ENCODE data around the gene SLC35D2. TPM values are rescaled to one million over a fixed set of nuclear protein-coding genes. Genes with fewer than 3 reads are reported as not detected.

The SLC35D2 gene
- total and polyA plus RNA-seq, 3 experiments from 2014 or later, result 7.9 to 29.1 (median 8.3) TPM

DNA sequence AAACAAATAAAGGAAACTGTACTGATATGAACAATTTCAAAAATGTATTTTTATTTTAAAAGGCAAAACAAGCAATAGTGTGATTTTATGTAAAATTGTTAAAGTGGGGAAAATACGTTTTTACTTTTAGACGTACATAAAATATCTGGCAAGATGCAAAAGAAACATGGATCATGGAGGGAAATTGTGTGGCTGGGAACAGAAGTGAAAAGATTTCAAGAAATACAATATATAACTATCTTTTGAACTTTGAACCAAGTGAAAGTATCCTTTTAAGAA, 36.1 kb upstream of the SLC35D2 start:
- Mint-ChIP-seq H3K36me3 (peaks cover 0 to 10% (median 0%) of the 10 kb centered on the region in 3 donors), H3K9me3 (no peaks in the 10 kb centered on the region), H3K27ac (peak overlapping the region; percentile 69 to 96 (median 80)), H3K4me3 (peak overlapping the region; percentile 77 to 97 (median 91)), H3K4me1 (peaks cover 24 to 28% (median 26%) of the 10 kb centered on the region in 3 donors), H3K27me3 (peaks cover 0 to 3% of the 10 kb centered on the region in 2 donors)
- Histone ChIP-seq H3K36me3 (ENCODE audit: insufficient read depth, low read length) (no peaks in the 10 kb centered on the region), H3K4me3 (ENCODE audit: low read length) (no peak overlapping the region), H3K9me3 (ENCODE audit: low read length) (no peaks in the 10 kb centered on the region), H3K4me1 (ENCODE audit: insufficient read depth, low read length) (peaks cover 24% of the 10 kb centered on the region), H3K27ac (ENCODE audit: low read depth, low read length) (peak overlapping the region; percentile 86), H3K27me3 (ENCODE audit: insufficient read depth, low read length, poor library complexity, severe bottlenecking) (no peaks in the 10 kb centered on the region)
- DNase-seq, result no peak
- CTCF ChIA-PET, result interaction anchor here (1.3 to 2.2 kb wide), 3 partner anchors 22 to 32 kb away, joined by 4 to 5 read pairs (median 4); partner anchors contain the start of gene HABP4
- POLR2A ChIA-PET, result interaction anchor here (0.5 to 2.3 kb wide), 3 partner anchors 21 to 33 kb away, joined by 3 to 9 read pairs (median 6); partner anchors contain the start of gene HABP4

DNA sequence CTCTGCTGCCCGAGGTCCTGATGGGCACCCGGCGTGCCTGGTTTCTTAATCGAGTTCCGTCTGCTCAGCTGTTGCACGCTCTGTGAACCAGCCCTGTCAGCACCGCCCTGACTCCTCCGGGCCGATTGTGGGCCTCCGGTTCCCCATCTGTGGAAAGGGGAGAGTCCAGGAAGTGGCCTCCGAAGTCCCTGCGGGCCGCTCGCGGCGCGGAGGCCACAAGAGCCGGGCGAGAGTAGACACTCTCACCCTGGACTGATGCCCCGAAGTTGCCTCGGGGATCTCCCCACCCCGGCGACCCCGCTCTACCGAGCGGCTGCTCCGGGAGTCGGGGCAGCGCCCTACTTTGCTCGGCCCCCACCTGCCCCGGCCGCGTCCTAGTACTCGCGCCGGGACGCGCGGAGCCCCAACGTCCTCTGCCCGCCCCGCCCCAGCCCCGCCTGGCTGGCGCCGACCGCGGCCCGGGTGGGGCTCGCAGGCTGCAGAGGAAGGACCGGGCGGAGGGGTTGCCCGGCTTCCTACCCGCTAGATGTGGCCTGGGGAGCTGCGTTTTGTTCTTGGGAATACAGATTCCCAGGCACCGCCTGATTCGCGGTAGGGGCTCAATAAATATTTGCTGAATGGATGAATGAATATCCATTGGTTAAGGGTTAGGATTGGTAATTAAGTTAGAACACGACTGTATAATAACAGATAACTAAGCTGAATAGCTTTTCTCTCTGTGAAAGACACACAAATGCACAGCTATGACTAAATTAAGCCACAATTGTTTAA, 35.6 kb upstream of the SLC35D2 start:
- peak in 4 of 5 donors; percentile 40 to 67 (median 58) for DNase-seq
- H3K36me3 ChIP-seq (ENCODE audit: insufficient read depth, low read length), result no peaks in the 10 kb centered on the region
- H3K9me3 ChIP-seq (ENCODE audit: low read length), result no peaks in the 10 kb centered on the region
- H3K27ac Mint-ChIP-seq, result peak overlapping the region; percentile 87 to 96 (median 92)
- H3K27me3 Mint-ChIP-seq, result peaks cover 0 to 3% of the 10 kb centered on the region in 2 donors
- ChIA-PET CTCF (interaction anchor here (1.3 to 2.2 kb wide), 3 partner anchors 22 to 32 kb away, joined by 4 to 5 read pairs (median 4); partner anchors contain the start of gene HABP4), POLR2A (interaction anchor here (0.5 to 2.3 kb wide), 3 partner anchors 20 to 33 kb away, joined by 3 to 9 read pairs (median 6); partner anchors contain the start of gene HABP4)
- peak overlapping the region; percentile 86 for H3K27ac ChIP-seq (ENCODE audit: low read depth, low read length)
- no peaks in the 10 kb centered on the region for H3K9me3 Mint-ChIP-seq
- H3K4me1 ChIP-seq (ENCODE audit: insufficient read depth, low read length), result peaks cover 29% of the 10 kb centered on the region
- H3K4me1 Mint-ChIP-seq, result peaks cover 25 to 29% (median 28%) of the 10 kb centered on the region in 3 donors
- H3K4me3 ChIP-seq (ENCODE audit: low read length), result peak overlapping the region; percentile 80
- H3K4me3 Mint-ChIP-seq, result peak overlapping the region; percentile 90 to 97 (median 91)
- H3K36me3 Mint-ChIP-seq, result peaks cover 0 to 10% (median 0%) of the 10 kb centered on the region in 3 donors
- no peaks in the 10 kb centered on the region for H3K27me3 ChIP-seq (ENCODE audit: insufficient read depth, low read length, poor library complexity, severe bottlenecking)

DNA sequence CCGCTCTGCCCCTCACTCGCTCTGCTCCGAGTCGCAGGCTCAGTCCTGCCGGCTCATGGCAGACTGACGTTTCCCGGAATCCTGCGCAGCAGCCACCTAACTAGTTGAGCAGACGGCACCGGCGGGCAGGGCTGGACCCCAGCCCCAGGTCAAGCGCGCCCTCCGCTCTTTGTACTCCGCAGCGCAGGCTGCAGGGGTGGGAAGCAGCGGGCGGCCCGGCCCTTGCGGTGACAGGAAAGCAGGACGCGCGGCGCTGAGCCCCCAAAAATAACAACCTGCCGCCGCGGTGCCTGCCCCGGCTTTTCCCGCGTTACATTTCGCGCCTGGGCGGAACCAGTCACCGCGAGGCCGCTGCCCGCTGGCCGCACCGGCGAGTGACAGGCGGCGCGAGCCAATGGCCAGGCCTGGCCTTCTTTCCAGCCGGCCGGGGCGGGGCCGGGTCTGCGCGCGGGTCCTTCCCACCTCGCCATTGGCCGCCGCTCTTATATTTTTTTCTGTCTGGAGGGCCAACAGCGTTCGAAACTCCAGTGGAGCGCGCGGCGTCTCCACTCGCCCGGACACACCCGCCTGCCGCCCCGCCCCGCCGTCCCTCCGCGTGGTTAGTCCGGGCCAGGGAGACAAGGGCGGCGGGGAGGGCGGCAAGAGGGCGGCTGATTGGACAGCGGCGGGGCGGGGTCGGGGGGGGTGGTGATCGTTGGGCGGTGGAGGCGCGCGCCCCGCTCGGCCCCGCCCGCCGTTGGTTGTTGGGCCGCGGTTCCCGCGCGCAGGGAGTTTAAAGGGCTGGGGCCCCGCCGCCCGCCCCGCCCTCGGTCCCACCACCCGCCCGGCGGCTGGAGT, 34.8 kb upstream of the SLC35D2 start, which contains the start of gene ZNF367:
TSS of gene ZNF367 (minus strand) at position 288 of the 837 bp plus-strand sequence. CDS start 338 bp downstream, outside the sequence.
- Histone ChIP-seq H3K4me1 (ENCODE audit: insufficient read depth, low read length) (peaks cover 37% of the 10 kb centered on the region), H3K9me3 (ENCODE audit: low read length) (no peaks in the 10 kb centered on the region), H3K27ac (ENCODE audit: low read depth, low read length) (peak within 1 kb of the TSS; percentile 90), H3K36me3 (ENCODE audit: insufficient read depth, low read length) (no peaks in the 10 kb centered on the region), H3K27me3 (ENCODE audit: insufficient read depth, low read length, poor library complexity, severe bottlenecking) (no peaks in the 10 kb centered on the region), H3K4me3 (ENCODE audit: low read length) (peak within 1 kb of the TSS; percentile 80)
- peak; percentile 86 to 94 (median 91) for DNase-seq
- peaks cover 0 to 10% (median 0%) of the 10 kb centered on the region in 3 donors for H3K36me3 Mint-ChIP-seq
- peak within 1 kb of the TSS; percentile 92 to 99 (median 96) for H3K27ac Mint-ChIP-seq
- ChIA-PET CTCF (interaction anchor here (1.3 to 2.2 kb wide), 3 partner anchors 23 to 33 kb away, joined by 4 to 5 read pairs (median 4); partner anchors contain the start of gene HABP4), POLR2A (interaction anchor here (0.6 to 2.3 kb wide), 6 partner anchors 19 to 435 kb away, joined by 3 to 9 read pairs (median 4); partner anchors contain the start of gene HABP4)
- H3K27me3 Mint-ChIP-seq, result peaks cover 0 to under 1% of the 10 kb centered on the region in 2 donors
- peaks cover 33 to 37% (median 36%) of the 10 kb centered on the region in 3 donors for H3K4me1 Mint-ChIP-seq
- no peaks in the 10 kb centered on the region for H3K9me3 Mint-ChIP-seq
- peak within 1 kb of the TSS; percentile 90 to 97 (median 92) for H3K4me3 Mint-ChIP-seq

DNA sequence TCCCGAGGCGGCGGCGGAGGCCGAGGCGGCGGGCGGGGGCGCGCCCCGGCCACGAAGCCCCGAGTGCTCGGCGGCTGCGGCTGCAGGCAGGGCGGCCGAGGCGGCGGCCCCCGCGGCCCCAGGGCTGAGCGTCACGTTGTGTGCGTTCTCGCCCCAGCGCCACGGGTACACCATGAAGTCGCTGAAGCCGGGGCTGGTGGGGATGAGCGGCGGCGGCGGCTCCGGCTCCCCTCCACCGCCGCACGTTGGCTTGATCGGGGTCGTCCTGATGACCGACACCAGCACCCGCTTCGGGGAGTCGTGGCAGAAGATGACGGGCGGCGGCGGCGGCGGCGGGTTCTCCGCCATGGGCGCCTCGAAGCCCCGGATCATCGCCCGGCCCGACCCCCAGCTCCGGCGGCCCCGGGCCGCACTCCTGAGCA, 34.2 kb upstream of the SLC35D2 start:
- ChIA-PET POLR2A (interaction anchor here (0.6 to 2.3 kb wide), 6 partner anchors 18 to 436 kb away, joined by 3 to 9 read pairs (median 4); partner anchors contain the start of gene HABP4), CTCF (interaction anchor here (2.2 kb wide), 1 partner anchor 24 kb away, joined by 5 read pairs; no protein-coding TSS in a partner anchor)
- Histone ChIP-seq H3K27ac (ENCODE audit: low read depth, low read length) (peak overlapping the region; percentile 86), H3K4me3 (ENCODE audit: low read length) (peak overlapping the region; percentile 77), H3K9me3 (ENCODE audit: low read length) (no peaks in the 10 kb centered on the region), H3K4me1 (ENCODE audit: insufficient read depth, low read length) (peaks cover 43% of the 10 kb centered on the region), H3K27me3 (ENCODE audit: insufficient read depth, low read length, poor library complexity, severe bottlenecking) (no peaks in the 10 kb centered on the region), H3K36me3 (ENCODE audit: insufficient read depth, low read length) (no peaks in the 10 kb centered on the region)
- Mint-ChIP-seq H3K36me3 (peaks cover 0 to 10% (median 0%) of the 10 kb centered on the region in 3 donors), H3K27me3 (no peaks in the 10 kb centered on the region), H3K27ac (peak overlapping the region in 5 of 8 donors; percentile 81 to 96 (median 89)), H3K4me3 (peak overlapping the region; percentile 82 to 97 (median 90)), H3K4me1 (peaks cover 38 to 43% (median 42%) of the 10 kb centered on the region in 3 donors), H3K9me3 (no peaks in the 10 kb centered on the region)
- DNase-seq, result no peak

DNA sequence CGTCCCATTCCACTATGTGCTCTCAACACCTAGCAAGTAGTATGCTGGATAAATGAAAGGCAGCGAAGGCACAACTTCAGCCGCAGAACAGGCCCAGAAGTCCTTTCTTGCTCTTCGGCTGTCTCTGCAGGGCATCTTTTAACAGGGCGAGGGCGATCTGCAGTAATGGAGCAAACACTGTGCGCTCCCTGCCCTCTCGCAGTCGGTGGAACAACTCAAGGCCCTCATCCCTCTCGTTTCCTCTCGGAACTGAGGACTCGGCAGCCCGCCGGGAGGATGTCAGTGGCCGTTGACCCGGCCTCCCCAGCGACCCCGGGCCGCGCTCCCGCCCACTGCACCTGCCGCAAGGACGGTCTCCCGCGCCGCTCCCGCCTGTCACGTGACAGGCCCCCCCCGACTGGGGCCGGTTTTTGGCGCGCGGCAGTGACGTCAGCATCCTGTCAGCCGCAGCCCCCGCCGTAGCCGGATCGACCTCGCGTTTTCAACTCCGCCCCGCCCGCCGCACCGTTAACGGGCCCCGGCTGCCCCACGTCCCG, 33.6 kb upstream of the SLC35D2 start:
- Mint-ChIP-seq H3K9me3 (no peaks in the 10 kb centered on the region), H3K4me1 (peaks cover 42 to 48% (median 47%) of the 10 kb centered on the region in 3 donors)
- POLR2A ChIA-PET, result interaction anchor here (0.9 to 1.9 kb wide), 7 partner anchors 18 to 239 kb away, joined by 3 to 12 read pairs (median 4); partner anchors contain the start of gene HABP4

DNA sequence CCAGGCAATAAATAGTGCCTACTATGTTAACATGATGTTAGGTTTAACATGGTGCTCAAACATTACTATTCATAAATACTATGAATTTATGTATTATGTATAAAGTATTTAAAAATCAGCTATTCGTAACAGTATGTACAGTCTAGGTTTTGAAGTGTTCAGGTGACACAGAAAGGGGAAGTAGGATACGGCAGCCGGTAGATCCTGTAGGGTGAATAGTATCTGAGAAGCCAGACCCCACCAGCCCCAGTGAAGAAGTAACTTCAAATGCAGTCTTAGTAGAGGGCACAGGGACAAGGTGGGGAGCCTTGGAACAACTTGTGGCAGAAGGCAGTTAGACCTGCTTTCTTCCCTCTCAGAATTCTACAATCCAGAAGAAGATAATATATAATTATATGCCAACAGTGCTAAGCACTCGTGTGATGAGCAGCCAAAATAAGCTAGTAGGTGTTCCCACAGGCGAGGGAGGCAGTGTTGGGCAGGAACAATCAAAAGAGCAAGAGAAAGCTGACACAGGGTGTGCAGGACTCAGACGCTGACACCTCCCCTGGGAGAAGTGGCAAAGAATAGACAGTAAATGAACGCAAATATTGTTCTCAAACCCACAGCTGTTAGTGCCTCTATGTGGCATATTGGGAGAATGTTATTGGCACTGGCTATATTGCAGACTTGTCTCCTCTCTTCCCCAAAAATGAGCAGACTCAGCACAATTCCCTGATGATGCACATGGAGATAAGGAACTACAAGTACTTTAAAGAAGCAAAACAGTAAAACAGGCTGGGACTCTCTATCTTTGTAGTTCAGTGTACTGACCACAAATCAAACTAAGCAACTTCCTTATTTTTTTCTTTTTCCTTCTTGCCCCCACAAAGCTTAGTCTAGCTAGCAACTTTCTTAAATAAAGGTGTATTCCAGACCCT, 30.1 kb upstream of the SLC35D2 start:
- POLR2A ChIA-PET, result interaction anchor here (0.6 to 1.1 kb wide), 3 partner anchors 36 to 153 kb away, joined by 3 to 4 read pairs (median 3); partner anchors contain the start of gene HABP4
- H3K4me3 ChIP-seq (ENCODE audit: low read length), result peak overlapping the region; percentile 11

More for the DNA sequence above, 33.6 kb upstream of the SLC35D2 start:
- Mint-ChIP-seq H3K36me3 (peaks cover 0 to 10% (median 0%) of the 10 kb centered on the region in 3 donors), H3K27ac (peak overlapping the region; percentile 92 to 99 (median 96)), H3K27me3 (no peaks in the 10 kb centered on the region), H3K4me3 (peak overlapping the region; percentile 89 to 95 (median 91))
- CTCF ChIA-PET, result interaction anchor here (0.6 to 1.6 kb wide), 5 partner anchors 18 to 149 kb away, joined by 3 to 8 read pairs (median 3); no protein-coding TSS in a partner anchor
- no peaks in the 10 kb centered on the region for H3K36me3 ChIP-seq (ENCODE audit: insufficient read depth, low read length)
- peaks cover 43% of the 10 kb centered on the region for H3K4me1 ChIP-seq (ENCODE audit: insufficient read depth, low read length)
- H3K9me3 ChIP-seq (ENCODE audit: low read length), result no peaks in the 10 kb centered on the region
- peak overlapping the region; percentile 75 for H3K4me3 ChIP-seq (ENCODE audit: low read length)
- H3K27ac ChIP-seq (ENCODE audit: low read depth, low read length), result peak overlapping the region; percentile 90
- no peaks in the 10 kb centered on the region for H3K27me3 ChIP-seq (ENCODE audit: insufficient read depth, low read length, poor library complexity, severe bottlenecking)
- peak; percentile 86 to 94 (median 90) for DNase-seq

More for the DNA sequence above, 30.1 kb upstream of the SLC35D2 start:
- Mint-ChIP-seq H3K9me3 (no peaks in the 10 kb centered on the region), H3K27ac (peak overlapping the region; percentile 61 to 97 (median 88)), H3K4me3 (peak overlapping the region; percentile 66 to 89 (median 75)), H3K36me3 (peaks cover 0 to 8% (median 0%) of the 10 kb centered on the region in 3 donors), H3K27me3 (no peaks in the 10 kb centered on the region), H3K4me1 (peaks cover 33 to 50% (median 47%) of the 10 kb centered on the region in 3 donors)
- peaks cover 34% of the 10 kb centered on the region for H3K4me1 ChIP-seq (ENCODE audit: insufficient read depth, low read length)
- no peaks in the 10 kb centered on the region for H3K36me3 ChIP-seq (ENCODE audit: insufficient read depth, low read length)
- CTCF ChIA-PET, result interaction anchor here (0.8 to 1.4 kb wide), 3 partner anchors 15 to 96 kb away, joined by 3 to 6 read pairs (median 4); partner anchors contain the start of gene SLC35D2
- no peaks in the 10 kb centered on the region for H3K27me3 ChIP-seq (ENCODE audit: insufficient read depth, low read length, poor library complexity, severe bottlenecking)
- no peaks in the 10 kb centered on the region for H3K9me3 ChIP-seq (ENCODE audit: low read length)
- no peak overlapping the region for H3K27ac ChIP-seq (ENCODE audit: low read depth, low read length)
- peak in 1 of 5 donors; percentile 26 for DNase-seq
